NB4 (cell line): Measurements from ENCODE around the gene SAE1.

Experiments
- CTCF ChIP-seq: IDR thresholded peaks from one replicate; pipeline ENCODE4 v1.5.1; 2012; ENCODE audit warnings: low read depth, low read length
- MAX ChIP-seq: IDR thresholded peaks from 2 replicates; pipeline ENCODE4 v1.6.1; 2011; ENCODE audit warnings: low read depth, low read length
- MYC ChIP-seq: IDR thresholded peaks from 2 replicates; pipeline ENCODE4 v1.6.1; 2011; ENCODE audit warnings: low read depth, low read length
- POLR2A ChIP-seq: IDR thresholded peaks from 2 replicates; pipeline ENCODE4 v1.6.1; 2011; ENCODE audit warnings: mild to moderate bottlenecking; ENCODE audit not compliant: insufficient read length; ENCODE audit errors: extremely low read depth

GRCh38 chr19:47129579-47129978, 1.1 kb upstream of the SAE1 start:
- TF ChIP-seq MAX (no peak), CTCF (no peak), POLR2A (no peak), MYC (no peak)
